Measurements from ENCODE around the gene CSNK1E. TPM values are rescaled to one million over a fixed set of nuclear protein-coding genes. Genes with fewer than 3 reads are reported as not detected.

Gene CSNK1E
- total and polyA plus RNA-seq, 2 of the 4 experiments (the other 2 are of a cell fraction), result 116 to 276 TPM

- Histone ChIP-seq H3K4ac (ENCODE audit: low read depth, low read length) (no peak overlapping the region), H4K5ac (ENCODE audit: low read depth, low read length) (no peak overlapping the region), H3K27ac (ENCODE audit: insufficient read depth, low read length) (no peak overlapping the region), H3K23ac (ENCODE audit: low read depth, low read length) (no peak overlapping the region), H3K56ac (ENCODE audit: extremely low read depth, insufficient read depth, low read length) (no peak overlapping the region), H3K18ac (ENCODE audit: low read depth, low read length) (no peak overlapping the region), H2BK120ac (ENCODE audit: low read depth, low read length) (no peak overlapping the region), H3K36me3 (ENCODE audit: control insufficient read depth, insufficient read depth, low read length) (peaks cover 97% of the 10 kb centered on the region), H4K20me1 (ENCODE audit: insufficient read depth, low read length) (peaks cover 100% of the 10 kb centered on the region), H3K4me3 (ENCODE audit: insufficient read depth, low read depth, low read length) (no peak overlapping the region), H3K27me3 (ENCODE audit: control insufficient read depth, insufficient read depth, low read length) (no peaks in the 10 kb centered on the region), H4K8ac (ENCODE audit: low read depth in 2 of 2, low read length in 2 of 2) (no peak overlapping the region), H3K9me3 (ENCODE audit: control insufficient read depth, insufficient read depth, low read length) (no peaks in the 10 kb centered on the region), H3K9me1 (ENCODE audit: insufficient read depth, low read length) (peaks cover 14% of the 10 kb centered on the region), H4K91ac (ENCODE audit: insufficient read depth, low read depth, low read length) (no peak overlapping the region), H3K4me2 (ENCODE audit: low read depth, low read length) (no peak overlapping the region), H2BK5ac (ENCODE audit: low read depth, low read length, poor library complexity, severe bottlenecking) (no peak overlapping the region), H2BK15ac (ENCODE audit: low read depth, low read length) (no peak overlapping the region), H3K79me1 (ENCODE audit: low read depth in 1 of 2, low read length in 2 of 2) (peaks cover 25 to 100% of the 10 kb centered on the region in 2 experiments), H3K14ac (replicated peaks; ENCODE audit: low read depth, low read length) (no peak overlapping the region), H2AK5ac (ENCODE audit: low read depth, low read length) (no peak overlapping the region), H3K9ac (ENCODE audit: low read depth, low read length) (no peak overlapping the region), H3K4me1 (ENCODE audit: control insufficient read depth, insufficient read depth, low read length) (peaks cover 10% of the 10 kb centered on the region), H2BK20ac (ENCODE audit: low read depth, low read length) (no peak overlapping the region), H2AK9ac (replicated peaks; ENCODE audit: low read depth, low read length, poor library complexity) (no peak overlapping the region), H2AFZ (replicated peaks; ENCODE audit: low read length, poor library complexity) (no peak overlapping the region)
- WGBS, 2 experiments (ENCODE audit: extremely low coverage in 2 of 2, insufficient read length in 1 of 2), result 100% methylated on average over 3 of the region's 12 CpGs; no CpG with 5 or more reads in 1 of the 2 experiments
- intact Hi-C loops (cut with micrococcal nuclease) (no loop called here), in situ Hi-C loops (cut with MboI; ENCODE audit: low sequenced_read_pairs) (no loop called here), dilution Hi-C loops (cut with HindIII; ENCODE audit: low sequenced_read_pairs, unreplicated experiment) (no loop called here)
- DNase-seq (no peak), ATAC-seq (ENCODE audit: low read depth) (no peak)
- ChIA-PET POLR2A (ENCODE audit: unreplicated experiment) (no interaction called here), CTCF (no interaction called here)
- no TSS peak for BruUV-seq (replicated peaks)
- no peak for TF ChIP-seq CHD1 (IDR thresholded peaks at IDR 0.05; ENCODE audit: low read depth, low read length)
- TF ChIP-seq BHLHE40 (IDR thresholded peaks at IDR 0.05; ENCODE audit: low read depth, low read length), result no peak
- no peak for TF ChIP-seq MXI1 (IDR thresholded peaks at IDR 0.05; ENCODE audit: borderline replicate concordance, low read depth, low read length)
- no peak for TF ChIP-seq CTCF (conservative IDR thresholded peaks at IDR 0.05; ENCODE audit: low read depth, low read length)
- TF ChIP-seq POLR2A (IDR thresholded peaks at IDR 0.05; ENCODE audit: low read depth, low read length), result no peak
- TF ChIP-seq CEBPB (IDR thresholded peaks at IDR 0.05; ENCODE audit: low read depth, low read length), result no peak
- TF ChIP-seq USF2 (IDR thresholded peaks at IDR 0.05; ENCODE audit: low read depth, low read length), result no peak
- no peak for TF ChIP-seq FOS (IDR thresholded peaks at IDR 0.05; ENCODE audit: low read depth, low read length)
- TF ChIP-seq RAD21 (IDR thresholded peaks at IDR 0.05; ENCODE audit: low read length), result no peak
- TF ChIP-seq RFX5 (IDR thresholded peaks at IDR 0.05; ENCODE audit: low read depth, low read length), result no peak
- TF ChIP-seq MAFK (IDR thresholded peaks at IDR 0.05; ENCODE audit: low read depth, low read length), result no peak
- TF ChIP-seq MAZ (IDR thresholded peaks at IDR 0.05; ENCODE audit: borderline replicate concordance, low read depth, low read length), result no peak
- no peak for TF ChIP-seq ELK1 (IDR thresholded peaks at IDR 0.05; ENCODE audit: borderline replicate concordance, low read depth, low read length)
- no peak for TF ChIP-seq SMC3 (IDR thresholded peaks at IDR 0.05; ENCODE audit: low read depth, low read length)
Observed at GRCh38 chr22:38299770-38300102, 17.5 kb downstream of the CSNK1E start.

Data from IMR-90 (cell line).